H9 (cell line): Measurements from ENCODE around the gene SUPT3H. TPM values are rescaled to one million over a fixed set of nuclear protein-coding genes. Genes with fewer than 3 reads are reported as not detected.

ENCODE experiments used
- DNase-seq: peaks from one replicate; pipeline ENCODE4 v3.0.0-alpha.2; 2017
- H2AFZ ChIP-seq: one replicate; pipeline ENCODE4 v1.6.1; 2013; ENCODE audit warnings: mild to moderate bottlenecking, low read length, control low read depth, moderate library complexity
- H2AK5ac ChIP-seq: 2 replicates; pipeline ENCODE4 v1.6.1; 2013; ENCODE audit warnings: low read length, control low read depth, mixed read lengths; ENCODE audit not compliant: insufficient read length
- H2BK120ac ChIP-seq: one replicate; pipeline ENCODE4 v1.6.1; 2013; ENCODE audit warnings: low read depth, mild to moderate bottlenecking, low read length, control low read depth, inconsistent platforms; ENCODE audit not compliant: poor library complexity, severe bottlenecking
- H2BK12ac ChIP-seq: 2 replicates; pipeline ENCODE4 v1.6.1; 2013; ENCODE audit warnings: low read length, control low read depth, mixed read lengths, low read depth; ENCODE audit not compliant: insufficient read length
- H2BK15ac ChIP-seq: 2 replicates; pipeline ENCODE4 v1.6.1; 2013; ENCODE audit warnings: low read depth, low read length, control low read depth
- H2BK20ac ChIP-seq: one replicate; pipeline ENCODE4 v1.6.1; 2013; ENCODE audit warnings: low read depth, mild to moderate bottlenecking, low read length, control low read depth, inconsistent platforms; ENCODE audit not compliant: poor library complexity, severe bottlenecking
- H2BK5ac ChIP-seq: 2 replicates; pipeline ENCODE4 v1.6.1; 2013; ENCODE audit warnings: low read length, control low read depth, mixed read lengths; ENCODE audit not compliant: insufficient read length
- H3K14ac ChIP-seq: 2 replicates; pipeline ENCODE4 v1.6.1; 2013; ENCODE audit warnings: low read length, control low read depth; ENCODE audit not compliant: insufficient read depth
- H3K18ac ChIP-seq: 2 replicates; pipeline ENCODE4 v1.6.1; 2013; ENCODE audit warnings: low read depth, mild to moderate bottlenecking, mixed read lengths, low read length, control low read depth; ENCODE audit not compliant: insufficient read length
- H3K23ac ChIP-seq: 2 replicates; pipeline ENCODE4 v1.6.1; 2013; ENCODE audit warnings: low read length, control low read depth, mixed read lengths, low read depth; ENCODE audit not compliant: insufficient read length
- H3K23me2 ChIP-seq: 2 replicates; pipeline ENCODE4 v1.6.1; 2013; ENCODE audit warnings: low read depth, mild to moderate bottlenecking, mixed read lengths, low read length, control low read depth; ENCODE audit not compliant: insufficient read length, poor library complexity, severe bottlenecking
- H3K27ac ChIP-seq: 2 replicates; pipeline ENCODE4 v1.5.1; 2013; ENCODE audit warnings: low read length, control low read depth, mixed read lengths, low read depth; ENCODE audit not compliant: insufficient read length
- H3K27me3 ChIP-seq: 2 replicates; pipeline ENCODE4 v1.6.1; 2013; ENCODE audit warnings: low read length, control low read depth, inconsistent platforms; ENCODE audit not compliant: insufficient read depth
- H3K4ac ChIP-seq: 2 replicates; pipeline ENCODE4 v1.6.1; 2013; ENCODE audit warnings: low read depth, mild to moderate bottlenecking, control low read depth, inconsistent platforms, low read length, moderate library complexity
- H3K4me1 ChIP-seq: 2 replicates; pipeline ENCODE4 v1.6.1; 2013; ENCODE audit warnings: low read length, control low read depth, inconsistent platforms; ENCODE audit not compliant: insufficient read depth
- H3K4me2 ChIP-seq: 2 replicates; pipeline ENCODE4 v1.6.1; 2013; ENCODE audit warnings: low read length, control low read depth, mixed read lengths; ENCODE audit not compliant: insufficient read length, insufficient read depth
- H3K56ac ChIP-seq: 2 replicates; pipeline ENCODE4 v1.6.1; 2013; ENCODE audit warnings: low read depth, mild to moderate bottlenecking, mixed read lengths, low read length, control low read depth; ENCODE audit not compliant: insufficient read length
- H3K79me1 ChIP-seq: 2 replicates; pipeline ENCODE4 v1.6.1; 2013; ENCODE audit warnings: low read depth, mild to moderate bottlenecking, moderate library complexity, low read length, control low read depth, inconsistent platforms; ENCODE audit not compliant: insufficient read depth, poor library complexity, severe bottlenecking
- H3K79me2 ChIP-seq: 2 replicates; pipeline ENCODE4 v1.6.1; 2013; ENCODE audit warnings: low read length, control low read depth, inconsistent platforms; ENCODE audit not compliant: insufficient read depth
- H3K9ac ChIP-seq: 2 replicates; pipeline ENCODE4 v1.6.1; 2013; ENCODE audit warnings: low read length, control low read depth, mixed read lengths; ENCODE audit not compliant: insufficient read length; ENCODE audit errors: extremely low read depth
- H3K9me3 ChIP-seq: one replicate; pipeline ENCODE4 v1.6.1; 2013; ENCODE audit warnings: low read depth, low read length, inconsistent platforms; ENCODE audit not compliant: control insufficient read depth
- H3T11ph ChIP-seq: one replicate; pipeline ENCODE4 v1.6.1; 2013; ENCODE audit warnings: mild to moderate bottlenecking, low read length, control low read depth, inconsistent platforms
- H4K20me1 ChIP-seq: one replicate; pipeline ENCODE4 v1.6.1; 2013; ENCODE audit not compliant: control insufficient read depth, insufficient read length, insufficient read depth
- H4K5ac ChIP-seq: 2 replicates; pipeline ENCODE4 v1.6.1; 2013; ENCODE audit warnings: low read depth, mild to moderate bottlenecking, mixed read lengths, low read length, control low read depth; ENCODE audit not compliant: insufficient read length
- H4K8ac ChIP-seq: replicated peaks from 2 replicates; pipeline ENCODE4 v1.6.1; 2013; ENCODE audit warnings: low read length, control low read depth, mixed read lengths, low read depth; ENCODE audit not compliant: insufficient read length
- H4K91ac ChIP-seq: 2 replicates; pipeline ENCODE4 v1.6.1; 2013; ENCODE audit warnings: low read depth, mild to moderate bottlenecking, moderate library complexity, mixed read lengths, low read length, control low read depth; ENCODE audit not compliant: insufficient read length
- H3K27ac Mint-ChIP-seq, 3 experiments: 2 replicates in 2 of 3; 3 replicates in 1 of 3; pipeline ENCODE4 v1.8.0; 2020 to 2021; ENCODE audit warnings: mixed read lengths in 3 of 3, mild to moderate bottlenecking in 1 of 3, moderate library complexity in 1 of 3
- H3K27me3 Mint-ChIP-seq: 2 replicates; pipeline ENCODE4 v1.8.0; 2021; ENCODE audit warnings: low read depth, mild to moderate bottlenecking, moderate library complexity, mixed read lengths
- H3K36me3 Mint-ChIP-seq, 3 experiments: 2 replicates in 2 of 3; 3 replicates in 1 of 3; pipeline ENCODE4 v1.8.0; 2020 to 2021; ENCODE audit warnings: low read depth in 3 of 3, mixed read lengths in 3 of 3; ENCODE audit not compliant: insufficient read depth in 1 of 3
- H3K4me1 Mint-ChIP-seq, 2 experiments: 2 replicates each; pipeline ENCODE4 v1.8.0; 2020; ENCODE audit warnings: mixed read lengths in 2 of 2
- H3K4me3 Mint-ChIP-seq, 2 experiments: 2 replicates in 1 of 2; 3 replicates in 1 of 2; pipeline ENCODE4 v1.8.0; 2020 to 2021; ENCODE audit warnings: mild to moderate bottlenecking in 2 of 2, mixed read lengths in 2 of 2, moderate library complexity in 1 of 2
- H3K9me3 Mint-ChIP-seq, 2 experiments: 2 replicates in 1 of 2; 3 replicates in 1 of 2; pipeline ENCODE4 v1.8.0; 2020; ENCODE audit warnings: mild to moderate bottlenecking in 2 of 2, mixed read lengths in 2 of 2, moderate library complexity in 1 of 2
- CTCF ChIP-seq: fragments of 200-600 bp; sonication (generic); conservative IDR thresholded peaks from 3 replicates; pipeline ENCODE4 v1.8.0; 2021; ENCODE audit warnings: antibody characterized with exemption, mild to moderate bottlenecking
- total RNA-seq: library from RNA; stranded (reverse); gene quantifications from 2 replicates; pipeline ENCODE4 v1.2.1, GENCODE V29; 2021

Gene SUPT3H
- total RNA-seq, 1 experiment from 2014 or later: 22.5 TPM

- H2BK120ac ChIP-seq: no peak overlapping the region
- no peak for DNase-seq
- no peak overlapping the region for H3K23ac ChIP-seq
- H3K36me3 Mint-ChIP-seq: no peaks in the 10 kb centered on the region
- no peak overlapping the region for H4K8ac ChIP-seq
- H3K79me1 ChIP-seq: no peaks in the 10 kb centered on the region
- no peak overlapping the region for H3K4me2 ChIP-seq
- no peak overlapping the region for H3K4ac ChIP-seq
- TF ChIP-seq CTCF: no peak
- no peak overlapping the region for H3K14ac ChIP-seq
- peaks cover 20 to 21% of the 10 kb centered on the region in 2 experiments for H3K4me1 Mint-ChIP-seq
- H4K5ac ChIP-seq: no peak overlapping the region
- no peak overlapping the region for H3K18ac ChIP-seq
- H2BK15ac ChIP-seq: no peak overlapping the region
- no peak overlapping the region for H2BK5ac ChIP-seq
- H3T11ph ChIP-seq: no peak overlapping the region
- no peak overlapping the region for H3K4me3 Mint-ChIP-seq
- no peaks in the 10 kb centered on the region for H3K27me3 ChIP-seq
- H2AK5ac ChIP-seq: no peak overlapping the region
- H3K56ac ChIP-seq: no peak overlapping the region
- H3K9me3 ChIP-seq: no peaks in the 10 kb centered on the region
- H4K91ac ChIP-seq: no peak overlapping the region
- H4K20me1 ChIP-seq: no peaks in the 10 kb centered on the region
- H3K79me2 ChIP-seq: no peaks in the 10 kb centered on the region
- H3K9ac ChIP-seq: no peak overlapping the region
- H3K9me3 Mint-ChIP-seq: no peaks in the 10 kb centered on the region
- H2BK12ac ChIP-seq: no peak overlapping the region
- no peaks in the 10 kb centered on the region for H3K23me2 ChIP-seq
- 0 out of 7 replicates have a peak overlapping the region, but pooled peaks of 2 of the 3 experiments have one; percentile 12 to 21 for H3K27ac Mint-ChIP-seq
- H2BK20ac ChIP-seq: no peak overlapping the region
- no peak overlapping the region for H3K27ac ChIP-seq
- H3K4me1 ChIP-seq: no peaks in the 10 kb centered on the region
- no peaks in the 10 kb centered on the region for H3K27me3 Mint-ChIP-seq
- no peak overlapping the region for H2AFZ ChIP-seq
Observed at GRCh38 chr6:45328523-45328922, 49.2 kb downstream of the SUPT3H start.
